ENCODE data around the gene GANC.

Gene GANC

DNA sequence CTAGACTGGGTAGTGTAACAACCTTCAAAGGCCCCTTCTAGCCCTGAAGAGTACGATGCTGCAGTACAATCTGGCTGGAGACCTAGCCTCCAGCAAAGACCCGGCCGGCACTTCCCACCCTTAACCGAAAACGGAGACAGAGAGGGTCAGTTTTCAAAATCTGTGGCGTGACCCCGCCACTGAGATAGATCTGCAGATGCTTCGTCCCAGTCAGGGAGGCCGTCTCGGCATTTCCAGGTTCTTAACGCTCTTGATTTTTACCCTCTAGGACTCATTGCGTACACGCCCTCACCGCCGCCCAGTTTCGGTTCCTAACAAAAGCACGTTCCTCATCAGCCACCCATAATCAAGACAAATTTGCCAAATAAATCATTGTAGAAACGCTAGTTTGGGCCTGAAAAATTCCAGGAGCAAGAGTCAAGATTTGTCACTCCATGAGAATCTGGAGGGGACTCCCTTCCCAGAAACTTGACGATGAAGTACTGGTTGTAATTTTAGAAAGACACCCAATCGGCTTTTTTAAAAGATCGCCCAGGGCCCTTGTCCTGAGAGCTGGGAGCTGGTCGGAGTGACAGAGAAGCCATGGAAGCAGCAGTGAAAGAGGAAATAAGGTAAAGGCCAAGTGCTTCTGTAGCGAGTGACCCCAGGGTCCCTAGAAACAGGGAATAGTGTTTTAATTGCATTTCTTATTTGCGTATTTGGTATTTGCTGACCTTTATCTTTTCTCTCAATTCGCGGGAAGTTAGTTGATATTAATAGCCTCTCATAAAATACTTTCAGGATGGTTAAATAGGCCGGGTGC is 1.1 kb downstream of the GANC start:
- TF ChIP-seq CTCF (IDR thresholded peaks at IDR 0.05; ENCODE audit: low read depth, low read length): no peak
- H3K4me3 ChIP-seq (ENCODE audit: low read depth, low read length): peak overlapping the region; percentile 71

DNA sequence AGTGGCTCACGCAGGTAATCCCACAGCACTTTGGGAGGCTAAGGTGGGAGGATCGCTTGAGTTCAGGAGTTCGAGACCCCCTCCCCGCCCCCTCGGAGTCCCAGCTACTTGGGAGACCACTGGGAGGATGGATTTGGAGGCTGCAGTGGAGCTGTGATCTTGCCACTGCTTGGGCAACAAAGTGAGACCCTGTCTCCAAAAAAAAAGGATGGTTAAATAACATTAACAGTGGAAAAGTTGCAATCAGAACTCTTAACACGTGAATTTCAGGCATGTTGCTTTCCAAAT is 1.6 kb downstream of the GANC start:
- peak overlapping the region; percentile 71 for H3K4me3 ChIP-seq (ENCODE audit: low read depth, low read length)
- TF ChIP-seq CTCF (IDR thresholded peaks at IDR 0.05; ENCODE audit: low read depth, low read length): no peak

- peak overlapping the region; percentile 71 for H3K4me3 ChIP-seq (ENCODE audit: low read depth, low read length)
- TF ChIP-seq CTCF (IDR thresholded peaks at IDR 0.05; ENCODE audit: low read depth, low read length): no peak
These were observed 2.9 kb downstream of the GANC start for GRCh38 chr15:42275780-42276391.

DNA sequence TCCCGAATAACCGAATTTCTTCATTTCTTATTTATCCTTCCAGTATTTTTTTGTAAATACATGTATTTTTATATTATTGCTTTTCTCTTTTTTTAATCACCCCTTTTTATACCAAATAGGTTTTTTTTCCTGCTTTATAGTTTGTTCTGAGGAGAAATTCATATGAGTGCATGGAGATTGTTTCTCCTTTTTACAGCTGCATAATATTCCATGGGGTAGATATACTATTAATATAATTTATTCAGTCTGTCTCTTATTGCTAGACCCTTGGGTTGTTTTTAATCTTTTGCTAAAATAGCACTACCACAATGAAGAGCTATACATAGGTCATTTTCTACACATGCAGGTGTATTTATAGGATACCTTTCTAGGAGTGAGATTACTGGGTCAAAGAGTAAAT is 3.8 kb downstream of the GANC start:
- H3K4me3 ChIP-seq (ENCODE audit: low read depth, low read length): no peak overlapping the region
- no peak for TF ChIP-seq CTCF (IDR thresholded peaks at IDR 0.05; ENCODE audit: low read depth, low read length)

DNA sequence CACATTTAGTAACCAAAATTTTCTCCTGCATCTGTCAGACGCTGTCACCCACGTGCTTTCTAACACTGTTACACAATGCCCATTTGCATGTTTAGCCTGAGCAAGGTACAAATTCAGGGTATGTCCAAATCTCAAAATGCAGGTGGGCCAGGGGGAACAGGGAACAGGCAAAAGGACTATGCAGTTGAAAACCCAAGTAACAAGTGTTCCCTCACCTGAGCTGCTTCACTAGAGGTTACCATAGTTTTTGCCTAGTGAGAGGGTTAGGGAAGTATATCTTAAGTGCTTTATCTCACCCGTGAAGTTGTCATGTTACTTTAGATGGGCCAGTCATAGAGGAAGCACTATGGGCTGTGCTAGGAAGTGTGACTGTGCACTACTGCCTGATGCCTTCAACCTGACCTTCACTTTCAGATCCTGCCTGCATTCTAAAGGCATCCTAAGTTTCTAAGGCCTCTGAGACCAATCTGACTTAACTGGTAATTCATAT is 6.3 kb downstream of the GANC start:
- TF ChIP-seq CTCF (IDR thresholded peaks at IDR 0.05; ENCODE audit: low read depth, low read length): no peak
- H3K4me3 ChIP-seq (ENCODE audit: low read depth, low read length): no peak overlapping the region

- no peak for TF ChIP-seq CTCF (IDR thresholded peaks at IDR 0.05; ENCODE audit: low read depth, low read length)
- no peak overlapping the region for H3K4me3 ChIP-seq (ENCODE audit: low read depth, low read length)
These were observed 9.3 kb downstream of the GANC start for GRCh38 chr15:42282344-42282743.

DNA sequence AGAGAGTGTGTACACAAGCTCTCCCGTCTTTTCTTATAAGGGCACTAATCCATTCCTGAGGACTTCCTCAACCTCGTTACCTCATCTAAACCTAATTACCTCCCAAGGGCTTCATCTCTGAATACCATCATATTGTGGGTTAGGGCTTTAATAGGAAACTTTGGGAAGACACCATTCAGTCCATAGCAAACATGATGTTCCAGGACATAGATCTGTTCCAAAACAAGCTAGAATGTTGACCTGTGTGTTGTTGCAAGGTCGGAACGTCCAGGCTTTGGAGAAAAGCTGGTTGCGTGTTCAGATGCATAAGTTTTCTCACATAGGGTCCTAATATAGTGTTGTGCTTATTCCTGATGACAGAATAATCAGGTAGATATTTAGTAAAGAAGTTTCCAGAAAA is 9.9 kb downstream of the GANC start:
- H3K4me3 ChIP-seq (ENCODE audit: low read depth, low read length): no peak overlapping the region
- TF ChIP-seq CTCF (IDR thresholded peaks at IDR 0.05; ENCODE audit: low read depth, low read length): no peak

Measured in WI38 (cell line).